ENCODE measurements around the gene ADRB2. TPM values are rescaled to one million over a fixed set of nuclear protein-coding genes. Genes with fewer than 3 reads are reported as not detected.

Gene ADRB2
- total and polyA plus RNA-seq, 8 donors: 0.37 to 20.4 (median 4.2) TPM; not detected in 1

GRCh38 chr5:148810823-148811222, 15.6 kb upstream of the ADRB2 start:
- Histone ChIP-seq H3K4me1 (peaks cover 5 to 48% (median 14%) of the 10 kb centered on the region in 4 donors), H3K36me3 (no peaks in the 10 kb centered on the region), H3K4me3 (no peak overlapping the region), H3K9me3 (no peaks in the 10 kb centered on the region), H3K27me3 (no peaks in the 10 kb centered on the region), H3K27ac (no peak overlapping the region)
- intact Hi-C loops (cut with DNase I; ENCODE audit: low total_unique reads): no loop called here
- no peak for DNase-seq
- TF ChIP-seq CTCF (IDR thresholded peaks at IDR 0.05) (no peak), EP300 (IDR thresholded peaks at IDR 0.05) (no peak), POLR2AphosphoS5 (IDR thresholded peaks at IDR 0.05) (no peak), POLR2A (IDR thresholded peaks at IDR 0.05) (no peak)
- WGBS, 5 donors: 66 to 88% (median 73%) methylated on average over 2 of the region's 2 CpGs

- H3K9me3 ChIP-seq: no peaks in the 10 kb centered on the region
- WGBS, 5 donors: 27 to 83% (median 44%) methylated on average over 1 of the region's 1 CpG
Measured at GRCh38 chr5:148811756-148812155, 14.7 kb upstream of the ADRB2 start.

GRCh38 chr5:148815086-148815485, 11.3 kb upstream of the ADRB2 start:
- peaks cover 0 to 12% (median 0%) of the 10 kb centered on the region in 4 donors for H3K4me1 ChIP-seq
- no peak overlapping the region for H3K27ac ChIP-seq
- TF ChIP-seq CTCF (IDR thresholded peaks at IDR 0.05) (no peak), POLR2AphosphoS5 (IDR thresholded peaks at IDR 0.05) (no peak), EP300 (IDR thresholded peaks at IDR 0.05) (no peak), POLR2A (IDR thresholded peaks at IDR 0.05) (no peak)
- no peak overlapping the region for H3K4me3 ChIP-seq
- H3K36me3 ChIP-seq: no peaks in the 10 kb centered on the region
- intact Hi-C loops (cut with DNase I; ENCODE audit: low total_unique reads): no loop called here
- H3K27me3 ChIP-seq: no peaks in the 10 kb centered on the region
- no peak for DNase-seq
- 32 to 82% (median 58%) methylated on average over 2 of the region's 2 CpGs for WGBS, 5 donors
- no peaks in the 10 kb centered on the region for H3K9me3 ChIP-seq

More at GRCh38 chr5:148811756-148812155, 14.7 kb upstream of the ADRB2 start:
- TF ChIP-seq POLR2A (IDR thresholded peaks at IDR 0.05): no peak
- no peak for TF ChIP-seq EP300 (IDR thresholded peaks at IDR 0.05)
- TF ChIP-seq POLR2AphosphoS5 (IDR thresholded peaks at IDR 0.05): no peak
- no peak for TF ChIP-seq CTCF (IDR thresholded peaks at IDR 0.05)
- Histone ChIP-seq H3K27me3 (no peaks in the 10 kb centered on the region), H3K4me3 (no peak overlapping the region), H3K27ac (no peak overlapping the region), H3K4me1 (peaks cover 5 to 39% (median 14%) of the 10 kb centered on the region in 4 donors), H3K36me3 (no peaks in the 10 kb centered on the region)
- DNase-seq: no peak
- intact Hi-C loops (cut with DNase I; ENCODE audit: low total_unique reads): no loop called here

GRCh38 chr5:148815578-148815977, 10.8 kb upstream of the ADRB2 start:
- DNase-seq: no peak
- H3K4me1 ChIP-seq: peaks cover 0 to 7% (median 0%) of the 10 kb centered on the region in 4 donors
- H3K27me3 ChIP-seq: no peaks in the 10 kb centered on the region
- TF ChIP-seq POLR2A (IDR thresholded peaks at IDR 0.05): no peak
- TF ChIP-seq EP300 (IDR thresholded peaks at IDR 0.05): no peak
- no peak for TF ChIP-seq POLR2AphosphoS5 (IDR thresholded peaks at IDR 0.05)
- TF ChIP-seq CTCF (IDR thresholded peaks at IDR 0.05): no peak
- intact Hi-C loops (cut with DNase I; ENCODE audit: low total_unique reads): no loop called here
- H3K36me3 ChIP-seq: no peaks in the 10 kb centered on the region
- no peaks in the 10 kb centered on the region for H3K9me3 ChIP-seq
- H3K27ac ChIP-seq: no peak overlapping the region
- H3K4me3 ChIP-seq: no peak overlapping the region

Measured in stomach (tissue), 9 donors.